Measurements from ENCODE around the gene RLN3. TPM values are rescaled to one million over a fixed set of nuclear protein-coding genes. Genes with fewer than 3 reads are reported as not detected.
"Not testable (repeated sequence)": the region's sequence is repeated elsewhere in the genome, so short reads cannot be mapped to it uniquely, and the experiment has no call there.

RLN3 gene
- total and polyA plus RNA-seq, 3 donors from 2014 or later, result 1.7 TPM; not detected in 2

DNA sequence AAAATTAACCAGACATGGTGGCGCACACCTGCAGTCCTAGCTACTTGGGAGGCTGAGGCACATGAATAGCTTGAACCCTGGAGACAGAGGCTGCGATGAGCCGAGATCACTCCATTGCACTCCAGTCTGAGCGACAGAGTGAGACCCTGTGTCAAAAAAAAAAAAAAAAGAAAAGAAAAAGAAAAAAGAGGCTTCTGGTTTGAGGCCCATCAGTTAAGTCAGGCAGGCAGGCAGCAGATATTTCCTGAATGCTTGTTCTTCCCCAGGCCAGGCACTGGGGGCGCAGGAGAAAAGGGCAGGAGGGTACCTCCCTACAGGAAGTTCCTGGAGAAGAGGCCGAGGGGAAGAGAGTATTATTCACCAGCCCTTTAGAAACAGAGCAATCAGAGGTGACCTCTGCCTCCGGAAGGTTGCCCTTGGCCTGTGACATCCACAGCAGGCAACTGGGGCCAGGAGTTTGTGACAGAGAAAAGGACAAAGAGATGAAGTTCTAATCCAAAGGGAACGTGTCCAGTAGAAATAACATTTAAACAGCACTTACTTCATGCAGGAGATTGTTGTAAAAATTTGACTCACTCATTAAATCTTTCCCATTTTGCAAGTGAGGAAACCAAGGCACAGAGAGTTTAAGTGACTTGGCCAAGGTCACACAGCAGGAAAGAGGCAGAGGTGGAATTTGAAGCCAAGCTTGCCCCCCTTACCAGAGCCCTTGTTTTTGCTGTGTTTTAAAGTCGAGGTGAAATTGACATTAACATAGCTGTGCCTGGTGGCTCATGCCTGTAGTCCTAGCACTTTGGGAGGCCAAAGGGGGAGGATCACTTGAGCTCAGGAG, 4.3 kb upstream of the RLN3 start:
- H3K27me3 ChIP-seq, result no peaks in the 10 kb centered on the region
- H3K9me3 ChIP-seq, result no peaks in the 10 kb centered on the region
- H3K27ac ChIP-seq, result peak overlapping the region in 1 of 2 donors; percentile 39
- intact Hi-C loops (cut with DNase I; ENCODE audit: low total_unique reads), result no loop called here
- TF ChIP-seq POLR2A (IDR thresholded peaks at IDR 0.05), result no peak
- TF ChIP-seq, protein P1, sequence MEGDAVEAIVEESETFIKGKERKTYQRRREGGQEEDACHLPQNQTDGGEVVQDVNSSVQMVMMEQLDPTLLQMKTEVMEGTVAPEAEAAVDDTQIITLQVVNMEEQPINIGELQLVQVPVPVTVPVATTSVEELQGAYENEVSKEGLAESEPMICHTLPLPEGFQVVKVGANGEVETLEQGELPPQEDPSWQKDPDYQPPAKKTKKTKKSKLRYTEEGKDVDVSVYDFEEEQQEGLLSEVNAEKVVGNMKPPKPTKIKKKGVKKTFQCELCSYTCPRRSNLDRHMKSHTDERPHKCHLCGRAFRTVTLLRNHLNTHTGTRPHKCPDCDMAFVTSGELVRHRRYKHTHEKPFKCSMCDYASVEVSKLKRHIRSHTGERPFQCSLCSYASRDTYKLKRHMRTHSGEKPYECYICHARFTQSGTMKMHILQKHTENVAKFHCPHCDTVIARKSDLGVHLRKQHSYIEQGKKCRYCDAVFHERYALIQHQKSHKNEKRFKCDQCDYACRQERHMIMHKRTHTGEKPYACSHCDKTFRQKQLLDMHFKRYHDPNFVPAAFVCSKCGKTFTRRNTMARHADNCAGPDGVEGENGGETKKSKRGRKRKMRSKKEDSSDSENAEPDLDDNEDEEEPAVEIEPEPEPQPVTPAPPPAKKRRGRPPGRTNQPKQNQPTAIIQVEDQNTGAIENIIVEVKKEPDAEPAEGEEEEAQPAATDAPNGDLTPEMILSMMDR (IDR thresholded peaks at IDR 0.05), result peak in 2 of 3 experiments; percentile 34 to 37
- H3K4me3 ChIP-seq, result no peak overlapping the region
- DNase-seq, result peak; percentile 37
- WGBS, 2 donors, result 59 to 62% methylated on average over 9 of the region's 9 CpGs
- H3K4me1 ChIP-seq, result peaks cover 4% of the 10 kb centered on the region
- no peaks in the 10 kb centered on the region for H3K36me3 ChIP-seq (ENCODE audit: low read depth, missing control alignments)

DNA sequence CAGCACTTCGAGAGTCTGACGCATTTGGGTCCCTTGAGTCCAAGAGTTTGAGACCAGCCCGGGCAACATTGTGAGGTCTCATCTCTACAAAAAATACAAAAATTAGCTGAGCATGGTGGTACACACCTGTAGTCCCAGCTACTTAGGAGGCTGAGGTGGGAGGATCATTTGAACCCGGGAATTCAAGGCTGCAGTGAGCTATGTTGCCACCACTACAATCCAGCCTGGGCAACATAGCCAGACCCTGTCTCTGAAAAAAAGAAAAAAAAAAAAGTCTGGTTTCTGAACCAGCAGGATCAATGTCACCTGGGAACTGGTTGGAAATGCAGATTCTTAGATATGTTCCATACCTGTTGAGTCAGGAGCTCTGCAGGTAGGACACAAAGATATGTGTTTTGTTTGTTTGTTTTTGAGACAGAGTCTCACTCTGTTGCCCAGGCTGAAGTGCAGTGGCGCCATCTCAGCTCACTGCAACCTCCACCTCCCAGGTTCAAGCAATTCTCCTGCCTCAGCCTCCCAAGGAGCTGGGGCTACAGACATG, 1.2 kb upstream of the RLN3 start:
- intact Hi-C loops (cut with DNase I; ENCODE audit: low total_unique reads); H3K9me3 ChIP-seq; H3K4me3 ChIP-seq; DNase-seq; H3K36me3 ChIP-seq (ENCODE audit: low read depth, missing control alignments); H3K27ac ChIP-seq; H3K27me3 ChIP-seq: not testable (repeated sequence)
- peaks cover 11% of the 10 kb centered on the region for H3K4me1 ChIP-seq
- 93 to 95% methylated on average over 5 of the region's 5 CpGs for WGBS, 2 donors

DNA sequence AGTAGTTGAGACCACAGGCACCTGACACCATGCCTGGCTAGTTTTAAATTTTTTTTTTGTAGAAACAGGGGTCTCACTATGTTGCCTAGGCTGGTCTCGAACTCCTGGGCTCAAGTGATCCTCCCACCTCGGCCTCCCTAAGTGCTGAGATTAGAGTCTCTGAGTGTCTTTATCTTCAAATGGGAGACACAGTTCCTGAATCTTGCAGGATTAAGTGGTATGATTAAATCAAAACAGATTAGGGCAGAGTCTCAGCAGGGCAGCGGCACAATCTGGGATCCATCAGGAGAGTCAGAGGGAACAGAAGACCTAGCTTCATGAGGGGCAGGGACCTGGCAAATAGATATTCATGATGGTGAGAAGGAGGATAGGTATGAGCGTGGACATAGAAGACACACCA, 953 bp downstream of the RLN3 start:
- DNase-seq, result no peak
- intact Hi-C loops (cut with DNase I; ENCODE audit: low total_unique reads), result no loop called here
- H3K27me3 ChIP-seq, result no peaks in the 10 kb centered on the region
- TF ChIP-seq, protein P1 (IDR thresholded peaks at IDR 0.05), result no peak
- TF ChIP-seq POLR2A (IDR thresholded peaks at IDR 0.05), result no peak
- peaks cover 9% of the 10 kb centered on the region for H3K4me1 ChIP-seq
- H3K36me3 ChIP-seq (ENCODE audit: low read depth, missing control alignments), result no peaks in the 10 kb centered on the region
- no peak overlapping the region for H3K27ac ChIP-seq
- H3K9me3 ChIP-seq, result no peaks in the 10 kb centered on the region
- WGBS, 2 donors, result 74 to 80% methylated on average over 4 of the region's 4 CpGs
- no peak overlapping the region for H3K4me3 ChIP-seq

DNA sequence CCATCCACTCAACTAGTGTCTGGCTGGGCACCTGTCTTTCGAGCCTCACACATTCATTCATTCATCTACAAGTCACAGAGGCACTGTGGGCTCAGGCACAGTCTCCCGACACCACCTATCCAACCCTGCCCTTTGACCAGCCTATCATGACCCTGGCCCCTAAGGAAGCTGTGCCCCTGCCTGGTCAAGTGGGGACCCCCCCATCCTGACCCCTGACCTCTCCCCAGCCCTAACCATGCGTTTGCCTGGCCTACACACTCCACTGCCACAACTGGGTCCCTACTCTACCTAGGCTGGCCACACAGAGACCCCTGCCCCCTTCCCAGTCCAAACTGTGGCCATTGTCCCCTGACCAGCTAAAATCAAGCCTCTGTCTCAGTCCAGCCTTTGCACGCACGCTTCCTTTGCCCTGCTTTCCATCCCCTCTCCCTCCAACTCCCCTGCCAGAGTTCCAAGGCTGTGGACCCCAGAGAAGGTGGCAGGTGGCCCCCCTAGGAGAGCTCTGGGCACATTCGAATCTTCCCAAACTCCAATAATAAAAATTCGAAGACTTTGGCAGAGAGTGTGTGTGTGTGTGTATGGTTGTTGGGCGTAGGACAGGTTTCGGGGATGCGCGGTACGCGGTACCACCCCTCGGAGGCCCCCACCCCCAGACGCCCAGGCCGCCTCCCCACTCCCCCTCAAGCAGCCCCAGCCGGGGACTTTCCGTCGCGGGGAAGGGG, 3.2 kb downstream of the RLN3 start:
- Histone ChIP-seq H3K9me3 (no peaks in the 10 kb centered on the region), H3K4me3 (peak overlapping the region; percentile 55 to 73), H3K27me3 (no peaks in the 10 kb centered on the region), H3K36me3 (ENCODE audit: low read depth, missing control alignments) (no peaks in the 10 kb centered on the region), H3K27ac (peak overlapping the region; percentile 80 to 81), H3K4me1 (peaks cover 9% of the 10 kb centered on the region)
- no peak for DNase-seq
- no peak for TF ChIP-seq POLR2A (IDR thresholded peaks at IDR 0.05)
- TF ChIP-seq, protein P1 (IDR thresholded peaks at IDR 0.05), result no peak
- intact Hi-C loops (cut with DNase I; ENCODE audit: low total_unique reads), result no loop called here
- WGBS, 2 donors, result 20 to 62% methylated on average over 5 to 20 of the region's 20 CpGs
